Cerebellar nuclear complex (tissue), 1 donor: ENCODE results near the gene IFNGR1.

ENCODE experiments used
- DNase-seq, 2 experiments: peaks; one replicate each; lab custom pipeline; 2025; lab: John Stamatoyannopoulos, UW

Gene IFNGR1

GRCh38 chr6:137175868-137176245, 43.3 kb downstream of the IFNGR1 start:
- no peak for DNase-seq

GRCh38 chr6:137175157-137175867, 43.9 kb downstream of the IFNGR1 start:
- DNase-seq, result no peak

GRCh38 chr6:137173501-137173900, 45.7 kb downstream of the IFNGR1 start, which contains the start of gene IL22RA2:
IL22RA2 (minus strand) TSS chr6:137173644; CDS start chr6:137161749, 11,895 bp downstream.
- DNase-seq, result no peak

- DNase-seq, result no peak
Observed at GRCh38 chr6:137172734-137173431, 46.3 kb downstream of the IFNGR1 start.

GRCh38 chr6:137171824-137172733, 47.1 kb downstream of the IFNGR1 start:
- DNase-seq, result no peak

GRCh38 chr6:137171053-137171374, 48.2 kb downstream of the IFNGR1 start:
- no peak for DNase-seq

GRCh38 chr6:137170266-137171052, 48.7 kb downstream of the IFNGR1 start:
- DNase-seq, result no peak

- no peak for DNase-seq
Observed at GRCh38 chr6:137167702-137168377, 51.3 kb downstream of the IFNGR1 start.

GRCh38 chr6:137166247-137167098, 52.7 kb downstream of the IFNGR1 start:
- DNase-seq, result no peak

GRCh38 chr6:137165375-137166246, 53.6 kb downstream of the IFNGR1 start:
- no peak for DNase-seq

GRCh38 chr6:137163732-137164318, 55.4 kb downstream of the IFNGR1 start:
- no peak for DNase-seq

- no peak for DNase-seq
Observed at GRCh38 chr6:137162692-137163306, 56.4 kb downstream of the IFNGR1 start.

GRCh38 chr6:137161949-137162348, 57.2 kb downstream of the IFNGR1 start:
- DNase-seq, result no peak

- DNase-seq, result no peak
Observed at GRCh38 chr6:137160763-137161162, 58.4 kb downstream of the IFNGR1 start.

GRCh38 chr6:137159912-137160311, 59.3 kb downstream of the IFNGR1 start:
- no peak for DNase-seq

- no peak for DNase-seq
Observed at GRCh38 chr6:137157601-137158000, 61.6 kb downstream of the IFNGR1 start.

- DNase-seq, result no peak
Observed at GRCh38 chr6:137156650-137157049, 62.5 kb downstream of the IFNGR1 start.

- no peak for DNase-seq
Observed at GRCh38 chr6:137155830-137156229, 63.4 kb downstream of the IFNGR1 start.
